ENCODE results near the gene ZBTB44.

The ZBTB44 gene

DNA sequence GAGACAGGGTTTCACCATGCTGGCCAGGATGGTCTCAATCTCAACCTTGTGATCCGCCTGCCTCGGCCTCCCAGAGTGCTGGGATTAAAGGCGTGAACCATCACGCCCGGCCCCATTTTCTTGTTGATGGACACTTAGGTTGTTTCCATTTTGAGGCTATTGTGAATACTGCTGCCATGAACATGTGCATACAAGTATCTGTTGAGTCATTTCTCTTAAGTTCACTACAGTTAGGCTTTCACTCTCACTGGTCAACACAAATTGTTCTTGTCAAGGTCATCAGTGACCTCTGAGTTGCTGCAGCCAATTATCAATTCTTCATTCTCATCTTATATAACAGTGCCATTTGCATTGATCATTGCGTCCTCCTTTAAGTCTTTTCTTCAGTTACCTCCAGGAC lies 13.0 kb upstream of the ZBTB44 start:
- TF ChIP-seq, protein P1, sequence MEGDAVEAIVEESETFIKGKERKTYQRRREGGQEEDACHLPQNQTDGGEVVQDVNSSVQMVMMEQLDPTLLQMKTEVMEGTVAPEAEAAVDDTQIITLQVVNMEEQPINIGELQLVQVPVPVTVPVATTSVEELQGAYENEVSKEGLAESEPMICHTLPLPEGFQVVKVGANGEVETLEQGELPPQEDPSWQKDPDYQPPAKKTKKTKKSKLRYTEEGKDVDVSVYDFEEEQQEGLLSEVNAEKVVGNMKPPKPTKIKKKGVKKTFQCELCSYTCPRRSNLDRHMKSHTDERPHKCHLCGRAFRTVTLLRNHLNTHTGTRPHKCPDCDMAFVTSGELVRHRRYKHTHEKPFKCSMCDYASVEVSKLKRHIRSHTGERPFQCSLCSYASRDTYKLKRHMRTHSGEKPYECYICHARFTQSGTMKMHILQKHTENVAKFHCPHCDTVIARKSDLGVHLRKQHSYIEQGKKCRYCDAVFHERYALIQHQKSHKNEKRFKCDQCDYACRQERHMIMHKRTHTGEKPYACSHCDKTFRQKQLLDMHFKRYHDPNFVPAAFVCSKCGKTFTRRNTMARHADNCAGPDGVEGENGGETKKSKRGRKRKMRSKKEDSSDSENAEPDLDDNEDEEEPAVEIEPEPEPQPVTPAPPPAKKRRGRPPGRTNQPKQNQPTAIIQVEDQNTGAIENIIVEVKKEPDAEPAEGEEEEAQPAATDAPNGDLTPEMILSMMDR (IDR thresholded peaks at IDR 0.05): no peak
- H3K27ac ChIP-seq: no peak overlapping the region

DNA sequence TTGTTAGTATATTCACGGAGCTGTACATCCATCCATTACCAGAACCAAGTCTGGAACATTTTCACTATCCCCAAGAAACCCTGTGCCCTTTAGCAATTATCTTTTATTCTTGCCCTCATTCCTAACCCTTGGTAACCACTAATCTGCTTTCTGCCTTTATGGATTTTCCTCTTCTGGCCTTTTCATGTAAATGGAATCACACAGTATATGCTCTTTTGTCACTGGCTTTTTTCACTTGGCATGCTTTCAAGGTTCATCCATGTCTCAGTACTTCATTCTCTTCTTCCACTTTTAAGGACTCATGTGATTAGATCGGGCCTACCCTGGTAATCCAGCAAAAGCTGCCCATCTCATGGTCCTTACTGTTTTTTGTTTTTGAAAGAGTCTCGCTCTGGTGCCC lies 11.0 kb upstream of the ZBTB44 start:
- no peaks in the 10 kb centered on the region for H3K4me1 ChIP-seq (ENCODE audit: control insufficient read depth in 1 of 2, insufficient read depth in 1 of 2, low read depth in 1 of 2, low read length in 1 of 2)
- TF ChIP-seq, protein P1 (IDR thresholded peaks at IDR 0.05): no peak
- H3K36me3 ChIP-seq: no peaks in the 10 kb centered on the region
- no peak overlapping the region for H3K4me3 ChIP-seq (ENCODE audit: low read depth in 1 of 2, low read length in 1 of 2)
- H3K9me3 ChIP-seq: no peaks in the 10 kb centered on the region
- no peak overlapping the region for H3K27ac ChIP-seq
- no peaks in the 10 kb centered on the region for H3K27me3 ChIP-seq

More for the DNA sequence above, 13.0 kb upstream of the ZBTB44 start:
- no peaks in the 10 kb centered on the region for H3K27me3 ChIP-seq
- no peaks in the 10 kb centered on the region for H3K36me3 ChIP-seq
- no peak overlapping the region for H3K4me3 ChIP-seq (ENCODE audit: low read depth in 1 of 2, low read length in 1 of 2)
- H3K9me3 ChIP-seq: no peaks in the 10 kb centered on the region
- H3K4me1 ChIP-seq (ENCODE audit: control insufficient read depth in 1 of 2, insufficient read depth in 1 of 2, low read depth in 1 of 2, low read length in 1 of 2): no peaks in the 10 kb centered on the region

DNA sequence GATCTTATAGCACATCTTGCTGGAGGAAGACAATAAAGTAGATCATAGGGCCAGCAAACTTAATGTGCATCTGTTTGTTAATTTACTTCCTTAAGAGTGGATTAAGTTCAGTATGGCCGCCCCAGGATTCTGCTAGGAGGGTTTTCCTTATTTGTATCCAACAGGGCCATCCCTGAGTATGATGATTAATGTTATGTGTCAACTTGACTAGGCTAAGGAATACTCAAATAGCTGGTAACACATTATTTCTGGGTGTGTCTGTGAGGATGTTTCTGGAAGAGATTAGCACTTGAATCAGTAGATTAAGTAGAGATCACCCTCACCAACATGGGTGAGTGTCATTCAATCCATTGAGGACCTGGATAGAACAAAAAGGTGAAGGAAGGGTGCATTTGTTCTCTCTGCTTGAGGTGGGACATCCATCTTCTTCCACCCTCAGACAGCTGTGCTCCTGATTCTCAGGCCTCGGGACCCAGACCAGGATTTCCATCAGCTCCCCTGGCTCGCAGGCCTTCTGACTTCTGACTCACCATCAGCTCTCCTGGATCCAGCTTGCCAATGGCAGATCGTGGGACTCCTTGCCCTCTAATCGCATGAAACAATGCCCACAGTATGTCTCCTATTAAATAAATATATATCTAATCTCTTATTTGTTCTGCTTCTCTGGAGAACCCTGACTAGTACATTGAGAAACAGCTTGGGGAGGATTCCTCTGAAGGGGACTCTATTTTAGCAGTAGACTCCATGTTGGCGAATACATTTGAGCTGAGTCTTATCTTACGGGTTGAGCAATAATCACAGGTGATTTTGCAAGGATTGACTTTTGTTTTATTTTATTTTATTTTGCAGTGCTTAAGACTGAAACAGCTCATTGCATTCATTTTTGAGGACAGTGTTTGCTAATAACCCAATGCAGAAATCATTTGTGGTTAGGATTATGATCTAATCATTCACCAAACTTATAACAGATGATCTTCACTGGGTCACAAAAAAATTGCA lies 9.0 kb upstream of the ZBTB44 start:
- TF ChIP-seq, protein P1 (IDR thresholded peaks at IDR 0.05): no peak
- Histone ChIP-seq H3K27me3 (no peaks in the 10 kb centered on the region), H3K27ac (no peak overlapping the region), H3K36me3 (no peaks in the 10 kb centered on the region), H3K9me3 (no peaks in the 10 kb centered on the region), H3K4me3 (ENCODE audit: low read depth in 1 of 2, low read length in 1 of 2) (no peak overlapping the region), H3K4me1 (ENCODE audit: control insufficient read depth in 1 of 2, insufficient read depth in 1 of 2, low read depth in 1 of 2, low read length in 1 of 2) (no peaks in the 10 kb centered on the region)

DNA sequence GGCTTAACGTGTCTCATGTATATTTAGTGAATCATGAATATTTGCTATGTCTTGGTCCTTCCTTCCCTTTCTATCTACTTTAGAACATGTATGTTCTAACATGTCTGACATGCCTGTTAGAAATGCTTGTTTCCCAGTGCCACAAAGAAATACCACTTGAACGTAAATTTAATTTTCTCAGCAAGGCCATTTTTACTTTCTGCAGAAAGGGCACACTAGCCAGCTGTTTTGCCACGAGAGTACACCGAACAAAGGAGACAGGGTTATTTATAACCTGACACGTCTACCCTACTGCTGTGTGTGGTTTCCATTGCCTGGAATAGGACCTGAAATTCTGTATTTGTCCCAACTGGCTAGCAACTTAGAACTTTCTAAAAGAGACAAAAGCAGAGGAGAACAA lies 7.4 kb upstream of the ZBTB44 start:
- TF ChIP-seq, protein P1 (IDR thresholded peaks at IDR 0.05): no peak
- H3K36me3 ChIP-seq: no peaks in the 10 kb centered on the region
- H3K4me3 ChIP-seq (ENCODE audit: low read depth in 1 of 2, low read length in 1 of 2): no peak overlapping the region
- H3K27ac ChIP-seq: no peak overlapping the region
- H3K9me3 ChIP-seq: no peaks in the 10 kb centered on the region
- H3K27me3 ChIP-seq: no peaks in the 10 kb centered on the region
- no peaks in the 10 kb centered on the region for H3K4me1 ChIP-seq (ENCODE audit: control insufficient read depth in 1 of 2, insufficient read depth in 1 of 2, low read depth in 1 of 2, low read length in 1 of 2)

DNA sequence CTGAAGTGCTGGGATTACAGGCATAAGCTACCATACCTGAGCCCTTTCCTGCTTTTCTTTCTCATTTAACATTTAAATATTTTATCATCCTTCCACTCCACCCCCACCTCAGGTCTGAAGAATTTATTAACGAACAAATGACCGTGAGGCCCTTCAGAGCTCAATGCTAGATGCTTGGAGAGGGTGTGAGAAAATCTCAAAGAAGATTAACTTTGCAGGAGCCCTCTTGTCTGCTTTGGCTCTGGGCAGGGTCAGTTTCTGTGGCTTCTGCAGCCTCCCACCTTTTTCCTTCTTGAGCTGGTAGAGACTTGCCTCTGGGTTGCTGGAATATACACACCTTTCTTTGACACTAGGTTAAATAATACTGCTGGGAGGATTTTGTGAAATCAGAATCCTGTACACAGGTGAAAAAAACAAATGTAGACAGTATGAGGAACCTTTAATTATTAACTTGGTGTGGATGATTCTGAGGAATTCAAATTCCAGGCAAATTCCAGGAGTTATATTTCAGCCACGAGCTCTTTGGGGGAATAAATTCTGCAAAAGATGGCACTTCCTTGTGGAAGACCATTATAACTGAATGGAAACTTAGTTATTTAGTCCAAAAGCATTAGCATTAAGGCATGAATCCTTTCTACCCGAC lies 3.4 kb upstream of the ZBTB44 start:
- Histone ChIP-seq H3K27ac (no peak overlapping the region), H3K27me3 (no peaks in the 10 kb centered on the region), H3K36me3 (no peaks in the 10 kb centered on the region), H3K4me1 (ENCODE audit: control insufficient read depth in 1 of 2, insufficient read depth in 1 of 2, low read depth in 1 of 2, low read length in 1 of 2) (peaks cover 17 to 22% of the 10 kb centered on the region in 2 experiments), H3K4me3 (ENCODE audit: low read depth in 1 of 2, low read length in 1 of 2) (no peak overlapping the region), H3K9me3 (no peaks in the 10 kb centered on the region)
- TF ChIP-seq, protein P1 (IDR thresholded peaks at IDR 0.05): no peak

All from neutrophil (primary cell).